Spleen (tissue), 7 donors: ENCODE data around the gene NDE1.
"Not testable (repeated sequence)": the region's sequence is repeated elsewhere in the genome, so short reads cannot be mapped to it uniquely, and the experiment has no call there.

Source experiments
- POLR2A ChIP-seq, 3 donors: fragments of 450-650 bp; IDR thresholded peaks; one replicate each; pipeline ENCODE4 v1.5.1; 2017; ENCODE audit warnings: antibody characterized with exemption in 3 of 3, mild to moderate bottlenecking in 1 of 3
- TF ChIP-seq, protein P1 (sequence below), 11 experiments: fragments of 200-600 bp in 7 of 11; fragments of 450-650 bp in 4 of 11; sonication (generic) in 4 of 11; IDR thresholded peaks in 8 of 11; conservative IDR thresholded peaks in 3 of 11; 1 replicate in 7 of 11; 2 replicates in 4 of 11; pipeline versions ENCODE4 v1.4.0 to v1.8.0; 2016 to 2021; ENCODE audit warnings: antibody characterized with exemption in 11 of 11, inconsistent platforms in 4 of 11, mild to moderate bottlenecking in 1 of 11
- donor health status: DM: no; HTN: no; CAD: no; lungs with moderate emphysema.
- donor health status: DM: no; HTN: no; CAD: no.
- donor health status: DM: no; HTN: no; CAD: no.

DNA sequence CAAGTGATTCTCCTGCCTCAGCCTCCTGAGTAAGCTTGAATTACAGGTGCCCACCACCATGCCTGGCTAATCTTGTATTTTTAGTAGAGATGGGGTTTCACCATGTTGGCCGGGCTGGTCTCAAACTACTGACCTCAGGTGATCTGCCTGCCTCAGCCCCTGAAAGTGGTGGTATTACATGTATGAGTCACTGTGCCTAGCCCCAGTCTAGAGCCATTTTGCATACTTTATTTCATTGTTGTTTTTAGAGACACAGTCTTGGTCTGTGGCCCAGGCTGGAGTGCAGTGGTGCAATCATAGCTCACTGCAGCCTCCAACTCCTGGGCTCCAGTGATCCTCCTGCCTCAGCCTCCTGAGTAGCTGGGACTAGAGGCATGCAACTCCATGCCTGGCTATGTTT lies 42.5 kb downstream of the NDE1 start:
- TF ChIP-seq, protein P1, sequence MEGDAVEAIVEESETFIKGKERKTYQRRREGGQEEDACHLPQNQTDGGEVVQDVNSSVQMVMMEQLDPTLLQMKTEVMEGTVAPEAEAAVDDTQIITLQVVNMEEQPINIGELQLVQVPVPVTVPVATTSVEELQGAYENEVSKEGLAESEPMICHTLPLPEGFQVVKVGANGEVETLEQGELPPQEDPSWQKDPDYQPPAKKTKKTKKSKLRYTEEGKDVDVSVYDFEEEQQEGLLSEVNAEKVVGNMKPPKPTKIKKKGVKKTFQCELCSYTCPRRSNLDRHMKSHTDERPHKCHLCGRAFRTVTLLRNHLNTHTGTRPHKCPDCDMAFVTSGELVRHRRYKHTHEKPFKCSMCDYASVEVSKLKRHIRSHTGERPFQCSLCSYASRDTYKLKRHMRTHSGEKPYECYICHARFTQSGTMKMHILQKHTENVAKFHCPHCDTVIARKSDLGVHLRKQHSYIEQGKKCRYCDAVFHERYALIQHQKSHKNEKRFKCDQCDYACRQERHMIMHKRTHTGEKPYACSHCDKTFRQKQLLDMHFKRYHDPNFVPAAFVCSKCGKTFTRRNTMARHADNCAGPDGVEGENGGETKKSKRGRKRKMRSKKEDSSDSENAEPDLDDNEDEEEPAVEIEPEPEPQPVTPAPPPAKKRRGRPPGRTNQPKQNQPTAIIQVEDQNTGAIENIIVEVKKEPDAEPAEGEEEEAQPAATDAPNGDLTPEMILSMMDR (IDR thresholded peaks at IDR 0.05 in 8 of 11, conservative IDR thresholded peaks at IDR 0.05 in 3 of 11) = not testable (repeated sequence)
- not testable (repeated sequence) for TF ChIP-seq POLR2A (IDR thresholded peaks at IDR 0.05)
